GM12878 (cell line): ENCODE results near the gene FSTL4. TPM values are rescaled to one million over a fixed set of nuclear protein-coding genes. Genes with fewer than 3 reads are reported as not detected.
"Not testable (repeated sequence)": the region's sequence is repeated elsewhere in the genome, so short reads cannot be mapped to it uniquely, and the experiment has no call there.

Experiments
- ATAC-seq: fragments of 200-7000 bp; cut with Tn5 transposase; 3 replicates; pipeline ENCODE4 v1.9.1; 2020; ENCODE audit warnings: mild to moderate bottlenecking, moderate library complexity
- BruUV-seq: library from RNA; stranded (reverse); fragments of 400-500 nt; replicated peaks from 2 replicates; lab custom pipeline; 2021; lab: Mats Ljungman, UMichigan
- CTCF ChIA-PET: fragments of 300-600 bp; sonication (Branson Sonifier 250); formaldehyde crosslinking; extraction: SDS; loops from one replicate; lab custom pipeline; 2021; ENCODE audit warnings: inconsistent platforms; lab: Yijun Ruan, JAX
- POLR2A ChIA-PET: fragments of 350-600 bp; formaldehyde crosslinking; extraction: SDS; loops from one replicate; lab custom pipeline; 2021; ENCODE audit warnings: inconsistent platforms; lab: Charles Lee
- RAD21 ChIA-PET: fragments of 300-600 bp; sonication (Branson Sonifier 250); formaldehyde crosslinking; loops from one replicate; lab custom pipeline; 2023; ENCODE audit warnings: antibody characterized with exemption; ENCODE audit not compliant: unreplicated experiment; lab: Charles Lee
- SMC1A ChIA-PET: fragments of 300-600 bp; sonication (Branson Sonifier 250); formaldehyde crosslinking; loops from one replicate; lab custom pipeline; 2023; ENCODE audit not compliant: unreplicated experiment, uncharacterized antibody; lab: Charles Lee
- DNase-seq: peaks from one replicate; pipeline ENCODE4 v3.0.0-alpha.2; 2011; ENCODE audit warnings: low read depth, low spot score
- FAIRE-seq: peaks from 3 replicates; lab custom pipeline; 2011; peaks lifted over from hg19 to GRCh38; lab: Jason Lieb, UNC
- H2AFZ ChIP-seq: 2 replicates; pipeline ENCODE4 v1.6.0; 2011; ENCODE audit warnings: low read depth, low read length, control low read depth; ENCODE audit not compliant: control insufficient read depth
- H3K27ac ChIP-seq: 2 replicates; pipeline ENCODE4 v1.5.1; 2011; ENCODE audit warnings: control low read depth; ENCODE audit not compliant: control insufficient read depth, insufficient read depth
- H3K27me3 ChIP-seq, 2 experiments: replicated peaks in 1 of 2; 2 replicates each; pipeline versions ENCODE4 v1.6.0 to v1.6.1; 2011; ENCODE audit warnings: low read length in 1 of 2; ENCODE audit not compliant: control insufficient read depth in 2 of 2, insufficient read depth in 2 of 2
- H3K36me3 ChIP-seq, 2 experiments: 2 replicates each; pipeline ENCODE4 v1.5.1; 2011; ENCODE audit warnings: low read length in 1 of 2; ENCODE audit not compliant: control insufficient read depth in 2 of 2, insufficient read depth in 2 of 2
- H3K4me1 ChIP-seq: 2 replicates; pipeline ENCODE4 v1.6.1; 2011; ENCODE audit warnings: mild to moderate bottlenecking, low read length, moderate library complexity, mixed read lengths; ENCODE audit not compliant: control insufficient read depth, insufficient read depth
- H3K4me2 ChIP-seq: 2 replicates; pipeline ENCODE4 v1.6.0; 2011; ENCODE audit warnings: control low read depth; ENCODE audit not compliant: control insufficient read depth, insufficient read depth
- H3K4me3 ChIP-seq: fragments of 200-600 bp; sonication (generic); 2 replicates; pipeline ENCODE4 v1.5.1; 2016
- H3K79me2 ChIP-seq: 2 replicates; pipeline ENCODE4 v1.6.0; 2011; ENCODE audit warnings: low read length; ENCODE audit not compliant: control insufficient read depth, insufficient read depth
- H3K9ac ChIP-seq: 2 replicates; pipeline ENCODE4 v1.8.0; 2011; ENCODE audit warnings: low read length, control low read depth, mixed read lengths; ENCODE audit not compliant: control insufficient read depth, insufficient read depth
- H3K9me3 ChIP-seq: replicated peaks from 3 replicates; pipeline ENCODE4 v1.5.1; 2011; ENCODE audit warnings: mild to moderate bottlenecking, low read length; ENCODE audit not compliant: control insufficient read depth, insufficient read depth
- H4K20me1 ChIP-seq: 2 replicates; pipeline ENCODE4 v1.6.0; 2011; ENCODE audit not compliant: control insufficient read depth, insufficient read depth
- BACH1 ChIP-seq: fragments of 450-650 bp; IDR thresholded peaks from 2 replicates; pipeline ENCODE4 v1.6.1; 2017; ENCODE audit warnings: mild to moderate bottlenecking, borderline replicate concordance
- ELK1 ChIP-seq: IDR thresholded peaks from 2 replicates; pipeline ENCODE4 v1.6.1; 2012; ENCODE audit warnings: low read depth, low read length, improper control_type of control experiment
- ETV6 ChIP-seq, 2 experiments: fragments of 450-650 bp in 1 of 2; IDR thresholded peaks in 1 of 2; conservative IDR thresholded peaks in 1 of 2; 2 replicates each; pipeline ENCODE4 v1.6.1; 2014; ENCODE audit warnings: antibody characterized with exemption in 1 of 2, borderline replicate concordance in 1 of 2, low read depth in 1 of 2, mild to moderate bottlenecking in 1 of 2, moderate library complexity in 1 of 2
- HDAC2 ChIP-seq: fragments of 200-600 bp; sonication (generic); IDR thresholded peaks from 2 replicates; pipeline ENCODE4 v1.6.1; 2017
- SREBF2 ChIP-seq: IDR thresholded peaks from 2 replicates; pipeline ENCODE4 v1.6.1; 2012; ENCODE audit warnings: mild to moderate bottlenecking, low read length
- SUPT20H ChIP-seq: IDR thresholded peaks from 2 replicates; pipeline ENCODE4 v1.6.1; 2011; ENCODE audit warnings: low read depth, mild to moderate bottlenecking, low read length, moderate library complexity, borderline replicate concordance; ENCODE audit not compliant: control insufficient read depth
- TARDBP ChIP-seq: IDR thresholded peaks from 2 replicates; pipeline ENCODE4 v1.6.1; 2016; ENCODE audit warnings: borderline replicate concordance
- TCF7 ChIP-seq: IDR thresholded peaks from 2 replicates; pipeline ENCODE4 v1.6.1; 2014; ENCODE audit warnings: antibody characterized with exemption, borderline replicate concordance
- ZNF24 ChIP-seq: fragments of 450-650 bp; IDR thresholded peaks from 2 replicates; pipeline ENCODE4 v1.6.1; 2017; ENCODE audit warnings: antibody characterized with exemption, mild to moderate bottlenecking
- ZNF622 ChIP-seq: fragments of 450-650 bp; IDR thresholded peaks from 2 replicates; pipeline ENCODE4 v1.6.1; 2017; ENCODE audit warnings: mild to moderate bottlenecking, inconsistent platforms
- ZZZ3 ChIP-seq: IDR thresholded peaks from 2 replicates; pipeline ENCODE4 v1.6.1; 2011; ENCODE audit warnings: low read depth; ENCODE audit not compliant: control insufficient read depth, insufficient read length
- WGBS: methylation state at CpG from one replicate; pipeline ENCODE4 v1.1.6; 2016; ENCODE audit warnings: low lambda C conversion rate; ENCODE audit not compliant: insufficient replicate concordance, insufficient coverage; ENCODE audit errors: missing lambda C conversion rate; 5-methylcytosine and 5-hydroxymethylcytosine counted together
- in situ Hi-C: fragments of 300-500 bp; cut with MboI; formaldehyde crosslinking; loops from 9 replicates; pipeline ENCODE4 v1.14.3; 2018; ENCODE audit warnings: mixed read lengths
- intact Hi-C: fragments of 100-400 bp; cut with micrococcal nuclease; formaldehyde crosslinking; loops from one replicate; pipeline ENCODE4 v1.14.2; 2022; ENCODE audit not compliant: unreplicated experiment
- polyA plus RNA-seq, 11 experiments: library from polyadenylated mRNA; depleted of rRNA in 4 of 11; unstranded in 6 of 11; stranded (reverse) in 5 of 11; fragments of >200 nt; fragmentation: Nextera tagmentation in 4 of 11; fragmentation: Illumina TruSeq in 1 of 11; extraction: Ambion mirVana in 4 of 11; extraction: Trizol in 1 of 11; gene quantifications; 1 replicate in 1 of 11; 2 replicates in 10 of 11; pipeline versions ENCODE4 v1.2.1 to v1.2.3, GENCODE V29; 2011 to 2016; ENCODE audit warnings: inconsistent platforms in 2 of 11, missing spikeins in 2 of 11, low read depth in 1 of 11
- total RNA-seq, 4 experiments: library from RNA; depleted of rRNA in 3 of 4; stranded (reverse); fragments of >200 nt in 3 of 4; fragmentation: Illumina TruSeq in 1 of 4; extraction: Trizol in 1 of 4; gene quantifications; 2 replicates each; pipeline versions ENCODE4 v1.2.1 to v1.2.3, GENCODE V29; 2013 to 2021
- TF ChIP-seq, protein P1 (sequence below): fragments of 450-650 bp; IDR thresholded peaks from 2 replicates; pipeline ENCODE4 v1.6.1; 2018; ENCODE audit warnings: mild to moderate bottlenecking, low read depth, moderate library complexity; ENCODE audit not compliant: partially characterized antibody

Gene FSTL4
- total and polyA plus RNA-seq, 10 of the 15 experiments (the other 5 are each of a cell fraction or from before 2014, with no cell fraction given) = 0.01 to 0.79 (median 0.21) TPM; not detected in 6

DNA sequence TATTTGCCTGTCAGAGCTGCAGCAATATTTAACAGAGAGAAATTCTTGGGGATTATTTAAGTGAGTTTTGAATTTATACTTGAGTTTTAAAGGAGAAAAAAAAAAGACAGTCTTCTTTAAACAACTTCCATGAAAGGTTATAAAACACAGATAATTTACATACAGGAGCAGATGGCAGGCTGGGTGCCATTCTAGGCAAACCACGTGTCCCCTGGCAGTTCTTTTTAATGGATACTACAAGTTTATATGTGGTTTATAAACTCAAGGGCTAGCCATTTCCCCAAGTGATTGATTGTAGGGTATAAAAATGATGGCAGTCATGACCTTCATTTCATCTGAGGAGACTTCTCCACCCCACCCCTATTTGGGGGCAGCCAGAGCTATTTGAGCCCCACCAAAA, 166.6 kb downstream of the FSTL4 start:
- Histone ChIP-seq H3K4me3 (no peak overlapping the region), H3K4me2 (no peak overlapping the region), H2AFZ (no peak overlapping the region), H4K20me1 (no peaks in the 10 kb centered on the region), H3K4me1 (no peaks in the 10 kb centered on the region), H3K27ac (no peak overlapping the region), H3K9ac (no peak overlapping the region), H3K79me2 (no peaks in the 10 kb centered on the region), H3K9me3 (no peaks in the 10 kb centered on the region), H3K27me3 (peaks cover 0 to 1% of the 10 kb centered on the region in 2 experiments; a peak in 2 of 4 replicates), H3K36me3 (no peaks in the 10 kb centered on the region)
- ChIA-PET CTCF (no interaction called here), POLR2A (no interaction called here), RAD21 (no interaction called here), SMC1A (no interaction called here)
- WGBS = 0% methylated on average over 1 of the region's 1 CpG
- DNase-seq (no peak), ATAC-seq (no peak), FAIRE-seq (no peak)
- intact Hi-C loops (no loop called here), in situ Hi-C loops (no loop called here)
- BruUV-seq = no TSS peak
- TF ChIP-seq, protein P1, sequence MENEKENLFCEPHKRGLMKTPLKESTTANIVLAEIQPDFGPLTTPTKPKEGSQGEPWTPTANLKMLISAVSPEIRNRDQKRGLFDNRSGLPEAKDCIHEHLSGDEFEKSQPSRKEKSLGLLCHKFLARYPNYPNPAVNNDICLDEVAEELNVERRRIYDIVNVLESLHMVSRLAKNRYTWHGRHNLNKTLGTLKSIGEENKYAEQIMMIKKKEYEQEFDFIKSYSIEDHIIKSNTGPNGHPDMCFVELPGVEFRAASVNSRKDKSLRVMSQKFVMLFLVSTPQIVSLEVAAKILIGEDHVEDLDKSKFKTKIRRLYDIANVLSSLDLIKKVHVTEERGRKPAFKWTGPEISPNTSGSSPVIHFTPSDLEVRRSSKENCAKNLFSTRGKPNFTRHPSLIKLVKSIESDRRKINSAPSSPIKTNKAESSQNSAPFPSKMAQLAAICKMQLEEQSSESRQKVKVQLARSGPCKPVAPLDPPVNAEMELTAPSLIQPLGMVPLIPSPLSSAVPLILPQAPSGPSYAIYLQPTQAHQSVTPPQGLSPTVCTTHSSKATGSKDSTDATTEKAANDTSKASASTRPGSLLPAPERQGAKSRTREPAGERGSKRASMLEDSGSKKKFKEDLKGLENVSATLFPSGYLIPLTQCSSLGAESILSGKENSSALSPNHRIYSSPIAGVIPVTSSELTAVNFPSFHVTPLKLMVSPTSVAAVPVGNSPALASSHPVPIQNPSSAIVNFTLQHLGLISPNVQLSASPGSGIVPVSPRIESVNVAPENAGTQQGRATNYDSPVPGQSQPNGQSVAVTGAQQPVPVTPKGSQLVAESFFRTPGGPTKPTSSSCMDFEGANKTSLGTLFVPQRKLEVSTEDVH = no peak
- TF ChIP-seq HDAC2 (no peak), ZZZ3 (no peak), ZNF622 (no peak), SREBF2 (no peak), TCF7 (no peak), SUPT20H (no peak), ETV6 (conservative IDR thresholded peaks at IDR 0.05 in 1 of 2, IDR thresholded peaks at IDR 0.05 in 1 of 2; ENCODE audit: borderline replicate concordance in 1 of 2, low read depth in 1 of 2) (no peak), ZNF24 (no peak), BACH1 (no peak), TARDBP (no peak), ELK1 (no peak)

GRCh38 chr5:133445204-133445603, 167.1 kb downstream of the FSTL4 start:
- intact Hi-C loops = not testable (repeated sequence)

More at GRCh38 chr5:133445204-133445603, 167.1 kb downstream of the FSTL4 start:
- ATAC-seq, H3K4me2 ChIP-seq, H2AFZ ChIP-seq, H3K9me3 ChIP-seq, SMC1A ChIA-PET, H3K27ac ChIP-seq, H3K9ac ChIP-seq, H3K4me1 ChIP-seq, H3K79me2 ChIP-seq, H3K36me3 ChIP-seq, FAIRE-seq, H3K27me3 ChIP-seq, H3K4me3 ChIP-seq, RAD21 ChIA-PET, POLR2A ChIA-PET, BruUV-seq, H4K20me1 ChIP-seq, in situ Hi-C loops, DNase-seq: not testable (repeated sequence)
- CTCF ChIA-PET = interaction anchor here (1.4 kb wide), 1 partner anchor 22 kb away, joined by 3 read pairs; no protein-coding TSS in a partner anchor
- WGBS = 45% methylated on average over 10 of the region's 10 CpGs
